NCI-H146 treated with DMSO at 0.1 percent for 48 hours (cell line): ENCODE results near the gene MTHFD1L.
A peak's percentile ranks its signal among the peaks of the same experiment; 100 is the strongest.

Experiments used
- DNase-seq: peaks from one replicate; lab custom pipeline; 2025; ENCODE audit not compliant: unreplicated experiment; lab: John Stamatoyannopoulos, UW

The MTHFD1L gene

GRCh38 chr6:150987371-150987828 lies 121.9 kb downstream of the MTHFD1L start:
- DNase-seq: no peak

GRCh38 chr6:150987855-150988464 lies 122.5 kb downstream of the MTHFD1L start:
- DNase-seq: no peak

GRCh38 chr6:150991487-150991886 lies 126.0 kb downstream of the MTHFD1L start:
- no peak for DNase-seq

GRCh38 chr6:150992262-150992661 lies 126.8 kb downstream of the MTHFD1L start:
- no peak for DNase-seq

- no peak for DNase-seq
These were observed 127.2 kb downstream of the MTHFD1L start for GRCh38 chr6:150992703-150993102.

DNA sequence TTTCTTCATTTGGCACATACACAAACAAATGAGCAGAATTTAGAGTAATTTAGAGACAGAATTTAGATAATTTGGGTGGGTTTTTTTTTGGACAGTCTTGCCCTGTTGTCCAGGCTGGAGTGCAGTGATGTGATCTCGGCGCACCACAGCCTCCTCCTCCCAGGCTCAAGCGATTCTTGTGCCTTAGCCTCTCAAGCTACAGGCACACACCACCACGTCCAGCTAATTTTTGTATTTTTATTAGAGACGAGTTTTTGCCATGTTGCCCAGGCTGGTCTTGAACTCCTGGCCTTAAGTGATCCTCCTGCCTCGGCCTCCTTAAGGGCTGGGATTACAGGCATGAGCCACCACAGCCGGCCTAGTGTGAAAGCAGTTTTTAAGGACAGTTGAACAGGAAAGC lies 127.8 kb downstream of the MTHFD1L start:
- DNase-seq: no peak

DNA sequence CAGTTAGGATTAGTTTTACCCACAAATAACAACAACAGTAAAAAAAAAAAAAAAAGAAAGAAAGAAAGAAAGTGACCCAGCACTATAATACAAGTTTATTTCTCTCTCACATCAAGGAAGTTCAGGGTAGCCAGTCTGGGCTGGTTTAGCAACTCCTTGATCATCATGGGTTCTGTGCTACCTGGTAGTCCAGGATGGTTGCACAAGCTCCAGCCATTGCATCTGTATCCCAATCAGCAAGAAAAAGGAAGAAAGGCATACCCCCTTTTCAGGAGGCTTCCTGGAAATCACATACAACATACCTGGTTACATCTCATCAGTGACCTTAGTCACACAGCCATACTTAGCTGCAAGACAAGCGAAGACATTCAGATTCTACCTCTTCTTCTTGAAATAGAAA lies 128.5 kb downstream of the MTHFD1L start:
- DNase-seq: no peak

GRCh38 chr6:150996968-150997367 lies 131.5 kb downstream of the MTHFD1L start:
- no peak for DNase-seq

GRCh38 chr6:150999107-150999506 lies 133.6 kb downstream of the MTHFD1L start:
- DNase-seq: no peak

DNA sequence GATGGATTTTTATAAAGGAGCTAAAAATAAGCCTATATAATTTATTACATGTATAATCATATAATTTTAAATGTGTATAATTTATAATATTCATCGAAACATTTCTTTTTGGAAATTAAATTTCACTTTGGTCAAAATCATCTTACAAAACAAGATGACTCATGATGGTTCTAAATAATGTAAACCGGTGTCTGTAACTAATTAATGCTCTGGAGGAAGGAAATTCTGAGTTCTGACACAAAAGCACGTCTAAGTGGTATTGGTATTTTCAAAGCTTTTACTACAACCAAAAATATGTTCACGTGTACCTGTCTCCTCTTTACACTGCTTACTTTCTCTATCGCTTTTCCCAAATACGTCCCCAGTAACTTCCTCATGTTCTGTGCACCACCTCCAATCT lies 134.1 kb downstream of the MTHFD1L start:
- DNase-seq: no peak

DNA sequence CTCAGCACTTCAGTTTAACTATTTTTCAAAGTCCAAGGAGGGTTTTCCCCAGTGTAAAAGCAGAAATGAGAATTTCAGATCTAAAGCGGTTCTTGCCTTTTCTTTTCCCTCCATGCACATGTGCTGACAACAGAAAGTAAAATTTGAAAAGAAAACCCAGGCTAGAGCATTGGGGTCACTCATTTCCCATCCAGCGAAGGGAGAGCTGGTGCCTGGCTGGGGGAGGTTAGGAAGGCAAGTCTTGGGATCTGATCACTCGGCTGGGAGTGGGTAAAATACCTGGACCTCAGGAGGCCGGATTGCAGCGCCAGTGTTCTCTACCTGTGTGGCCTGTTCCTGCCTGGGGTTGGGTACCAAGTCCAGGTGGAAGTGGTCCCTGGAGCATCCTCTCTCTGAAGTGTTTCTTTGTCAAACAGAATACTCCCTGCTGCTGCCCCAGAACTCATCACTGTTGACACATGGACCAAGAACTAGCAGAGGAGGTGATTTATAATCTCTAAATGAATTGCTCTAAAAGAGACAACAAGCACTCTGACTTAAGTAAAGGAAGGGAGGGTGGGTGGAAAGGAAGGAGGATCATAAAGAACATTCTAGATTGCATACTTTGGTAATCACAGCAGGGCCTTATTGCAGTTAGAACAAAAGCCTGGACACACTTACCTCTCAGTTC lies 136.0 kb downstream of the MTHFD1L start:
- no peak for DNase-seq

- DNase-seq: no peak
These were observed 136.6 kb downstream of the MTHFD1L start for GRCh38 chr6:151002057-151002450.

- DNase-seq: no peak
These were observed 137.0 kb downstream of the MTHFD1L start for GRCh38 chr6:151002491-151002935.

GRCh38 chr6:151004383-151005024 lies 139.0 kb downstream of the MTHFD1L start:
- DNase-seq: peak; percentile 99

- no peak for DNase-seq
These were observed 139.7 kb downstream of the MTHFD1L start for GRCh38 chr6:151005164-151005563.

GRCh38 chr6:151005896-151006632 lies 140.6 kb downstream of the MTHFD1L start:
- DNase-seq: no peak

DNA sequence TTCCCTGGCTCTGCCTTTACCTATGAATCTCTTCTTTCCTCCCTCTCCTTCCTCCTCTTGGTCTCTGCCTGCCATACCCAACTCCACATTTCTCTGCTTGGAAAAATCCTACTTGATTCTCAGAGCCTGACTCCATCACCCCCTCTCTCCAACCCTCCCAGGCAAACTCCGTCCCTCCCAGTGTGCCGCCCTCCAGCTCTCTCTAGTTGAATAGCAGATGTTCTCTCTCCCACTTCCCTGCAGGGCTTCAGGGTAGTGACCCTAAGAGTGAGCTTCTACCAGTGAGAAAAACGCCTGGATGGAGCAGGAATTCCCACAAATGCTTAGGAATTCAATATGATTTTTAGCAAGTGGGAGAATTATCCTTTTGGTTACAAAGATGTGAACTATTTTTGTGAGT lies 141.6 kb downstream of the MTHFD1L start:
- DNase-seq: no peak

DNA sequence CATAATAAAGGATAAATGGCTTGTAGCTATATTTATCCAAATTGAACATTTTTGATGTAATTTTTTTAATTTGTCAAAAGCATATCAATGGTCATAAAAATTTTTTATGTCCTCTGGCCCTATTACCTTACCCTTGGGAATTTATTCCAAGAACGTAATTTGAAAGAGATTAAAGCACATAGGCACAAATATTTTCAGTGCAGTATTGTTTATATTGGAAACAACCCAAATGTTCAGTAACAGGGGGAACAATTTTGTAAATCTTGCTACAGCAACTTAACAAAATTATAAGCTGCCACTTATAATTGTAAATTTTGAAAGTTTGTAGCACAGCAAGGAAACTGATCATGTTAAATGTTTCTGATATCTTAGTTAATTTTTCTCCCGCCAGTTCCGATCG lies 142.4 kb downstream of the MTHFD1L start:
- DNase-seq: no peak

GRCh38 chr6:151008425-151008824 lies 142.9 kb downstream of the MTHFD1L start:
- DNase-seq: no peak

- DNase-seq: no peak
These were observed 144.1 kb downstream of the MTHFD1L start for GRCh38 chr6:151009576-151009975.

DNA sequence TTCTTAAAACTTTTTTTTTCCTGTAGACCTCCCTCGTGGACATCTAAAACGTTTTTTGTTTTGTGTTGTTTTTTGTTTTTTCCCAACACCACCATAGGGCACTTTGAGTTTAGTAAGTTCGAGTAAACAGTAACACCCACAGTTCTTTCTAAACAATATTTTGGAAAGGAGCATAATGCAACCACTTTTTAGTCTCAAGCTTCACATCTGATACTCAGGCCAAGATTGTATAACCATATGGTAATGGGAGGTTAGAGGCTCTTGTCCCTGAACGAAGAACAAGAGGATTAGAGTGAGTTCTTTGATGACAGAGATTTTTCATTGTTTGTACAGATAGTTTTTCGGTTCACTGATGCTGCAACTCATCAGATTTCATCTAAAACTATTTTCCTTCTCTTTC lies 144.6 kb downstream of the MTHFD1L start:
- no peak for DNase-seq
